Lung (tissue), 12 donors: Measurements from ENCODE around the gene UGP2. TPM values are rescaled to one million over a fixed set of nuclear protein-coding genes. Genes with fewer than 3 reads are reported as not detected.

Experiments
- ATAC-seq: fragments of 200-7000 bp; cut with Tn5 transposase; one replicate; pipeline ENCODE4 v1.9.1; 2020; ENCODE audit warnings: moderate number of reproducible peaks; ENCODE audit not compliant: insufficient read depth, low FRiP score
- DNase-seq, 3 donors: peaks; one replicate each; pipeline ENCODE4 v3.0.0-alpha.2; 2013 to 2017
- H3K27ac ChIP-seq, 2 donors: one replicate each; pipeline ENCODE4 v1.5.1; 2013; ENCODE audit warnings: mild to moderate bottlenecking in 2 of 2, moderate library complexity in 2 of 2, control low read depth in 1 of 2, inconsistent platforms in 1 of 2, low read depth in 1 of 2, low read length in 1 of 2
- H3K27me3 ChIP-seq, 3 donors: one replicate each; pipeline ENCODE4 v1.5.1; 2013; ENCODE audit warnings: low read length in 2 of 3; ENCODE audit not compliant: control insufficient read depth in 3 of 3, insufficient read depth in 3 of 3
- H3K36me3 ChIP-seq, 4 donors: one replicate each; pipeline ENCODE4 v1.5.1; 2013; ENCODE audit warnings: low read length in 4 of 4, mild to moderate bottlenecking in 1 of 4, moderate library complexity in 1 of 4; ENCODE audit not compliant: control insufficient read depth in 4 of 4, insufficient read depth in 4 of 4
- H3K4me1 ChIP-seq, 5 donors: one replicate each; pipeline ENCODE4 v1.5.1; 2013; ENCODE audit warnings: low read length in 5 of 5, mild to moderate bottlenecking in 2 of 5, moderate library complexity in 1 of 5; ENCODE audit not compliant: control insufficient read depth in 5 of 5, insufficient read depth in 5 of 5
- H3K4me3 ChIP-seq: one replicate; pipeline ENCODE4 v1.5.1; 2013; ENCODE audit warnings: mild to moderate bottlenecking, control low read depth, moderate library complexity
- H3K9ac ChIP-seq, 2 donors: one replicate each; pipeline ENCODE4 v1.5.1; 2013; ENCODE audit warnings: low read length in 2 of 2, control low read depth in 1 of 2; ENCODE audit not compliant: insufficient read depth in 1 of 2
- H3K9me3 ChIP-seq, 4 donors: one replicate each; pipeline ENCODE4 v1.5.1; 2013; ENCODE audit warnings: low read length in 3 of 4, mild to moderate bottlenecking in 1 of 4, moderate library complexity in 1 of 4; ENCODE audit not compliant: control insufficient read depth in 4 of 4, insufficient read depth in 3 of 4
- WGBS, 2 donors: extraction: QIAGEN DNeasy Blood & Tissue Kit; methylation state at CpG; one replicate each; pipeline ENCODE4 v1.1.7; 2013; 5-methylcytosine and 5-hydroxymethylcytosine counted together
- polyA plus RNA-seq, 2 donors: library from polyadenylated mRNA; stranded (reverse); fragments of 200-250 nt; gene quantifications; one replicate each; pipeline ENCODE4 v1.2.1, GENCODE V29; 2013
- total RNA-seq, 2 donors: library from RNA; depleted of rRNA in 1 of 2; stranded (reverse); fragments of >200 nt in 1 of 2; gene quantifications; one replicate each; pipeline ENCODE4 v1.2.1, GENCODE V29; 2014 to 2021
- TF ChIP-seq, protein P1 (sequence below): IDR thresholded peaks from 2 replicates; pipeline ENCODE4 v1.5.1; 2012; ENCODE audit warnings: mild to moderate bottlenecking; ENCODE audit errors: control extremely low read depth, extremely low read depth
- donor health status: control.
- donor health status: control.
- donor health status: Bipolar disorder and iron deficiency.
- donor health status: healthy.
- donor health status: DM: yes; HTN: yes; CAD: no.

Gene UGP2
- total and polyA plus RNA-seq, 4 donors: 59.2 to 156 (median 107) TPM

DNA sequence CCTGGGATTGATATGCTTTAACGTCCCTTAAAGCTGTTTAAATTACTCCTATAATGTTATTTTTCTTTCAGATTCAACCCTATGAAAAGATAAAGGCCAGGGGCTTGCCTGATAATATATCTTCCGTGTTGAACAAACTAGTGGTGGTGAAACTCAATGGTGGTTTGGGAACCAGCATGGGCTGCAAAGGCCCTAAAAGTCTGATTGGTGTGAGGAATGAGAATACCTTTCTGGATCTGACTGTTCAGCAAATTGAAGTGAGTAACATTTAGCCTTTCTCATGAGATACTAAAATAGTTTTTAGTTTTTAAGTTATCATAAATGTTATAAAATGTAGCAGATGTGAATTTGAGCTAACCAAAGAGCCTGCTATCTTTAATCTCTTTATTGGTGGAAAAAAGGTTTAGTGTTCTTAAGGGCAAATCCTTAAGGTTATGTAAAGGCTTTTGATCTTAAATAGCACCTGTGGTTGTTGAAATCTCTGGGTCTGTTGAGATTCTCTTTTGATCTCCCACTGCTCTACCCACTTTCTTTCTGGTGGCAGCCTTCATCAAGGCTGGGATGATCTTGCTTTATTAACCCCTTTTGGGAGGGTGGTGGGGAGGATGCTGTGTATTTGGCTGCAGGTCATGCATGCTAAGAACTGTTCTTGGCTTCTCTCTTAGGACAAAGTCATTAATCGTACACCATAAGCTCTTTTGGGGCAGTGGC is 40.9 kb downstream of the UGP2 start:
- H3K27ac ChIP-seq: no peak overlapping the region
- H3K4me3 ChIP-seq: no peak overlapping the region
- no peak overlapping the region for H3K9ac ChIP-seq
- WGBS, 2 donors: 93 to 96% methylated on average over 3 of the region's 3 CpGs
- no peak for DNase-seq
- peaks cover 16 to 46% (median 25%) of the 10 kb centered on the region in 4 donors for H3K36me3 ChIP-seq
- H3K27me3 ChIP-seq: no peaks in the 10 kb centered on the region
- no peaks in the 10 kb centered on the region for H3K9me3 ChIP-seq
- ATAC-seq: no peak
- H3K4me1 ChIP-seq: peaks cover 0 to 3% (median 0%) of the 10 kb centered on the region in 5 donors
- TF ChIP-seq, protein P1, sequence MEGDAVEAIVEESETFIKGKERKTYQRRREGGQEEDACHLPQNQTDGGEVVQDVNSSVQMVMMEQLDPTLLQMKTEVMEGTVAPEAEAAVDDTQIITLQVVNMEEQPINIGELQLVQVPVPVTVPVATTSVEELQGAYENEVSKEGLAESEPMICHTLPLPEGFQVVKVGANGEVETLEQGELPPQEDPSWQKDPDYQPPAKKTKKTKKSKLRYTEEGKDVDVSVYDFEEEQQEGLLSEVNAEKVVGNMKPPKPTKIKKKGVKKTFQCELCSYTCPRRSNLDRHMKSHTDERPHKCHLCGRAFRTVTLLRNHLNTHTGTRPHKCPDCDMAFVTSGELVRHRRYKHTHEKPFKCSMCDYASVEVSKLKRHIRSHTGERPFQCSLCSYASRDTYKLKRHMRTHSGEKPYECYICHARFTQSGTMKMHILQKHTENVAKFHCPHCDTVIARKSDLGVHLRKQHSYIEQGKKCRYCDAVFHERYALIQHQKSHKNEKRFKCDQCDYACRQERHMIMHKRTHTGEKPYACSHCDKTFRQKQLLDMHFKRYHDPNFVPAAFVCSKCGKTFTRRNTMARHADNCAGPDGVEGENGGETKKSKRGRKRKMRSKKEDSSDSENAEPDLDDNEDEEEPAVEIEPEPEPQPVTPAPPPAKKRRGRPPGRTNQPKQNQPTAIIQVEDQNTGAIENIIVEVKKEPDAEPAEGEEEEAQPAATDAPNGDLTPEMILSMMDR: no peak

GRCh38 chr2:63886445-63886844 is 44.7 kb downstream of the UGP2 start:
- ATAC-seq: no peak
- Histone ChIP-seq H3K27ac (no peak overlapping the region), H3K4me1 (peaks cover 0 to 3% (median 0%) of the 10 kb centered on the region in 5 donors), H3K9me3 (no peaks in the 10 kb centered on the region), H3K4me3 (no peak overlapping the region), H3K36me3 (peaks cover 21 to 48% (median 46%) of the 10 kb centered on the region in 4 donors), H3K27me3 (no peaks in the 10 kb centered on the region), H3K9ac (no peak overlapping the region)
- WGBS, 2 donors: 95 to 100% methylated on average over 2 of the region's 2 CpGs
- TF ChIP-seq, protein P1: no peak
- no peak for DNase-seq

DNA sequence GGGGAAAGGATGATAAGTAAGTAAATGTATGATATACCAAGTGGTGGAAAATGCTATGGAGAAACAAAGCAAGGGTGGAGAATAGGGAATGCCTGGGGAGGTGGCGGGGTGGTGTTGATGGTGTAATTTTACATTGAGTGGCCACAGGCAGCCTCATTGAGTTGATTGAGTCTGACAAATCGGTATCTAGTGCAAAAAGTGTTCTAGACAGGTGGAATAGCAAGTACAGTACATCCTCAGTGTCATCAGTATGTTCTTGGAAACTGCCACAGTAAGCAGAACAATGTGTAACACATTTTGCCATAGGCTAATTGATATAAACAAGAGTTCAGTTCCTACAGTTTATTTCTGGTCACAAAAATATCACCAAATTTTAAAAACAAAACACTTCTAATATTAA is 46.4 kb downstream of the UGP2 start:
- Histone ChIP-seq H3K27ac (no peak overlapping the region), H3K9me3 (no peaks in the 10 kb centered on the region), H3K4me1 (no peaks in the 10 kb centered on the region), H3K27me3 (no peaks in the 10 kb centered on the region), H3K36me3 (peaks cover 16 to 48% (median 47%) of the 10 kb centered on the region in 4 donors), H3K4me3 (no peak overlapping the region), H3K9ac (no peak overlapping the region)
- DNase-seq (no peak), ATAC-seq (no peak)
- TF ChIP-seq, protein P1: no peak
- WGBS, 2 donors: 88 to 92% methylated on average over 2 of the region's 2 CpGs
